DND-41 (cell line): Measurements from ENCODE around the gene IGF2BP2.

Experiments
- CTCF ChIP-seq: IDR thresholded peaks from 2 replicates; pipeline ENCODE4 v1.5.1; 2012; ENCODE audit warnings: borderline replicate concordance, low read length, moderate library complexity, mild to moderate bottlenecking; ENCODE audit not compliant: poor library complexity, severe bottlenecking; ENCODE audit errors: extremely low read depth
- EZH2 ChIP-seq: IDR thresholded peaks from 3 replicates; pipeline ENCODE4 v1.6.1; 2012; ENCODE audit warnings: borderline replicate concordance, low read depth, mild to moderate bottlenecking, moderate library complexity, low read length, inconsistent platforms; ENCODE audit not compliant: severe bottlenecking

GRCh38 chr3:185658504-185658912 is 166.3 kb downstream of the IGF2BP2 start:
- TF ChIP-seq CTCF (no peak), EZH2 (no peak)
